ENCODE data around the gene SACM1L. TPM values are rescaled to one million over a fixed set of nuclear protein-coding genes. Genes with fewer than 3 reads are reported as not detected.

SACM1L gene
- total RNA-seq, 1 experiment from 2014 or later, result 61.8 TPM

DNA sequence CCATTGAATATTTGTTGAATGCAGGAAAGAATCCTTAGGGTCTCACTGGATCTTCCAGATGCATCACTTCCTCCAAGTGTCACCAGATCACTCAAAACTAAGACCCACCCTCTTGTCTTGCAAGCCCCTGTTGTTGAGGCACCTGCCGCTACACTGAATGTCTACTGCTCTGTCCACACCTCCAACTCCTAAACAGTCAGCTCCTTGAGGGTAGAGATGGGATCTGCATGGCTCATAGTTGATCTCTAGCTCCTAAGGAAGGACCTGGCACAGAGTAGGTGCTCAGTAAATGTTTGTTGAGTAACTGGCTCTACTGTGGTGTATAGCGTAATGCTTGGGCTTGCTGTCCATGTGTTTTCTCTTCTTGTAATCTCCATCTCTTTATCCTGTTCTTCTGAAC lies 98.4 kb downstream of the SACM1L start:
- H3K9ac ChIP-seq (ENCODE audit: low read length), result no peak overlapping the region
- no peak overlapping the region for H3K27ac ChIP-seq (ENCODE audit: low read length)
- H3K9me2 ChIP-seq (replicated peaks; ENCODE audit: insufficient read depth, low read length), result no peaks in the 10 kb centered on the region
- H2AFZ ChIP-seq (ENCODE audit: low read length), result no peak overlapping the region
- H3K4me1 ChIP-seq (ENCODE audit: low read length), result peaks cover 8% of the 10 kb centered on the region
- H3K9me3 ChIP-seq (ENCODE audit: low read length), result no peaks in the 10 kb centered on the region
- DNase-seq, result no peak
- no peak overlapping the region for H3K4me3 ChIP-seq (ENCODE audit: low read length)
- H3K36me3 ChIP-seq (ENCODE audit: insufficient read depth, low read length), result no peaks in the 10 kb centered on the region
- no peak overlapping the region for H3K4me2 ChIP-seq (ENCODE audit: low read depth, low read length, poor library complexity, severe bottlenecking)
- no peaks in the 10 kb centered on the region for H4K20me1 ChIP-seq (ENCODE audit: insufficient read depth, low read depth, low read length)
- H3K79me2 ChIP-seq (ENCODE audit: low read length), result no peaks in the 10 kb centered on the region
- no peaks in the 10 kb centered on the region for H3K27me3 ChIP-seq (ENCODE audit: low read length)

DNA sequence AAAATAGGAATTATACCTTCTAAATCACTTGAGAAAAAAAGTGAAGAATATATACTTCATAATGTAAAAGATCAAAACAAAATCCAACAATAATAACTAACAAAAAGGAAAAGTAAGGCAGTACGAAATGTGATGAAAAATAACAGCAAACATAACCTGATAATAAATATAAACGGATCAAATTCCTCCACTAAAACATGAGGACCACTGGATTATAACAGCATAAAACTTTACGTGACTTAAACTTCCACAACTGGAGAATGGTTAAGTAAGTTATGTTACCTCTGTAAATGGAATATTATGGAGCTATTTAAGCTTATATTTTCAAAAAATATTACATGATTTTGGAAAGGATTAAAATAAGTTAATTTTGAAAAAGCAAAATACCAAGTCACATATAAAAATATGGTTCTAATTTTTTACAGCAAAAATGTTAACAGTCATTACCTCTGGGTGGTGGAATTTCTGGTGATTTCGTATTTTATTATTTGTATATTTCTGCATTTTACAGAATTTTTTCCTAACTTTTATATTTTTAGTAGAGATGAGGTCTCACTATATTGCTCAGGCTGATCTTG lies 100.1 kb downstream of the SACM1L start:
- no peak overlapping the region for H2AFZ ChIP-seq (ENCODE audit: low read length)
- no peak overlapping the region for H3K4me3 ChIP-seq (ENCODE audit: low read length)
- no peaks in the 10 kb centered on the region for H3K27me3 ChIP-seq (ENCODE audit: low read length)
- H3K9me2 ChIP-seq (replicated peaks; ENCODE audit: insufficient read depth, low read length), result no peaks in the 10 kb centered on the region
- H3K27ac ChIP-seq (ENCODE audit: low read length), result no peak overlapping the region
- H3K79me2 ChIP-seq (ENCODE audit: low read length), result no peaks in the 10 kb centered on the region
- no peaks in the 10 kb centered on the region for H3K36me3 ChIP-seq (ENCODE audit: insufficient read depth, low read length)
- no peak overlapping the region for H3K9ac ChIP-seq (ENCODE audit: low read length)
- no peaks in the 10 kb centered on the region for H4K20me1 ChIP-seq (ENCODE audit: insufficient read depth, low read depth, low read length)
- DNase-seq, result no peak
- no peak overlapping the region for H3K4me2 ChIP-seq (ENCODE audit: low read depth, low read length, poor library complexity, severe bottlenecking)
- H3K9me3 ChIP-seq (ENCODE audit: low read length), result no peaks in the 10 kb centered on the region
- peaks cover 8% of the 10 kb centered on the region for H3K4me1 ChIP-seq (ENCODE audit: low read length)

DNA sequence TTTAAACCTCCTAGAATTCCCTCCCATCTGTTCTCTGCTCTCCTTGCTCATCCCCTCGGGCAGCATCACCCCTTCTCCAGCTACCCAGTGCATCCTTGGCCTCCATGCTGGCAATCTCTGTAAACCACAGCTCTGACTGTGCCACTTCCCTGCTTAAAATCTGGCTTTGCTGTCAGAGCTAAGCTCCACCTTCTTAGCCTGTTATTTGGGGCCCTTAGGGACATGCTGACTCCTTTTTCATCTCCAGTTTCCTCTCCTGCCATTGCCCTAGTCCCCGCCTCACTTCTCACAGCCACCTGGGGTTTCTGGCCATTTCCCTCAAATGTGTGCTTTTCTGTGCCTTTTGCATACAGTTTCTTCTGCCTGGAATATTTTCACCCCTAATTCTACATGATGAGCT lies 101.4 kb downstream of the SACM1L start:
- Histone ChIP-seq H3K27ac (ENCODE audit: low read length) (no peak overlapping the region), H3K9me3 (ENCODE audit: low read length) (no peaks in the 10 kb centered on the region), H3K79me2 (ENCODE audit: low read length) (no peaks in the 10 kb centered on the region), H3K4me2 (ENCODE audit: low read depth, low read length, poor library complexity, severe bottlenecking) (no peak overlapping the region), H3K4me1 (ENCODE audit: low read length) (peaks cover 8% of the 10 kb centered on the region), H3K36me3 (ENCODE audit: insufficient read depth, low read length) (no peaks in the 10 kb centered on the region), H3K4me3 (ENCODE audit: low read length) (no peak overlapping the region), H3K9me2 (replicated peaks; ENCODE audit: insufficient read depth, low read length) (no peaks in the 10 kb centered on the region), H3K27me3 (ENCODE audit: low read length) (no peaks in the 10 kb centered on the region), H3K9ac (ENCODE audit: low read length) (no peak overlapping the region), H2AFZ (ENCODE audit: low read length) (no peak overlapping the region), H4K20me1 (ENCODE audit: insufficient read depth, low read depth, low read length) (no peaks in the 10 kb centered on the region)
- peak; percentile 55 for DNase-seq

DNA sequence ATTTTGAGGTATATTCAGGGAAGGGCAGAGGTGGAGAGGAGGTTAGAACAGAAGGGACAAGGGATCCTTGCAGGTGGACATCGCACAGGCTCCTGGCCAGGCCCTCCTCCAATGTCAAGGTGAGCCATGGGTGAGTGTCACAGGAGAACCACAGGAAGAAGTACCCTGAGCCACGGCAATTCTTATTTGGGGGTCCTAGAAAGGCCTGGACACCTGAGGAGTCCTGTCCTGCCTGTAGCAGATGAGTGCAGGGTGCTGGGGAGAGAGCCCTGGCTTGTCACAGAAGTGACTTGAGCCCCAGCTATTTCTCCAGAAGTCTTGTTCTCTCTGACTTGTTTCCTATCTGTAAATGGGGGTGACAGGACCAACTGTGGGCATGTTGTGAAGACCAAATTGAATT lies 102.8 kb downstream of the SACM1L start:
- Histone ChIP-seq H3K9ac (ENCODE audit: low read length) (no peak overlapping the region), H3K27ac (ENCODE audit: low read length) (no peak overlapping the region), H3K4me1 (ENCODE audit: low read length) (peaks cover 8% of the 10 kb centered on the region), H3K36me3 (ENCODE audit: insufficient read depth, low read length) (no peaks in the 10 kb centered on the region), H3K27me3 (ENCODE audit: low read length) (no peaks in the 10 kb centered on the region), H3K9me3 (ENCODE audit: low read length) (no peaks in the 10 kb centered on the region), H3K4me3 (ENCODE audit: low read length) (no peak overlapping the region), H4K20me1 (ENCODE audit: insufficient read depth, low read depth, low read length) (no peaks in the 10 kb centered on the region), H3K79me2 (ENCODE audit: low read length) (no peaks in the 10 kb centered on the region), H3K9me2 (replicated peaks; ENCODE audit: insufficient read depth, low read length) (no peaks in the 10 kb centered on the region), H2AFZ (ENCODE audit: low read length) (no peak overlapping the region), H3K4me2 (ENCODE audit: low read depth, low read length, poor library complexity, severe bottlenecking) (no peak overlapping the region)
- no peak for DNase-seq

DNA sequence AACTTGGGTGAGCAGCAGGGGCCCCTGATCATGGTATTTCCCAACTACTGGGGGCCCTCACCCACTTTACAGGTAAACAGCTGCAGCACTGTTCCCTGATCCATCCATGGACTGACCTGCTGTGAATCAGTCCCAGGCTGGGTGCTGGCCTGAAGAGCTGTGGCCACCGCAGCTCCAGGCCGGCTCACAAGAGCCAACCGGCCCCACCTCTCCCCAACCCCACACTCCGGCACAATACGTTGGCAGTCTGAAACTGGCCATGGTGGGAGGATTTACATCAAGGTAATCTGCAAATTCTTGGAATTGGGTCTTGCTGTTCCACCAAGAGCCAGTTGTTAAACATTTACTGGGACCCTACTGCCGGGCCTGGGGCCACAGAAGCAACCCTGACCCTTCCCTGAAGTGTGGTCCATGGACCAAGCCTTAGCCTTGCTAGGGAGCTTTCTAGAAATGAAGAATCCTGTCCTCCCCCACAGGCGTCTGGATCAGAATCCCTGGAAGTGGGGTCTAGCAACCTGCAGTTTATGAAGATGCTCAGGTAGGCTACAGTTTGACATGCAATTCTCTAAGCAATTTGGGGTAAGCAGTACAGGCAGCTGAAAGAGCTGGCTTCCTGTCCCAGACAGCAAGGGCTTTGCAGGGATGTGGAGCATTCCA lies 103.4 kb downstream of the SACM1L start:
- Histone ChIP-seq H3K79me2 (ENCODE audit: low read length) (no peaks in the 10 kb centered on the region), H3K9me3 (ENCODE audit: low read length) (no peaks in the 10 kb centered on the region), H3K9me2 (replicated peaks; ENCODE audit: insufficient read depth, low read length) (no peaks in the 10 kb centered on the region), H3K4me1 (ENCODE audit: low read length) (peaks cover 8% of the 10 kb centered on the region), H2AFZ (ENCODE audit: low read length) (no peak overlapping the region), H3K4me3 (ENCODE audit: low read length) (no peak overlapping the region), H3K27me3 (ENCODE audit: low read length) (no peaks in the 10 kb centered on the region), H3K4me2 (ENCODE audit: low read depth, low read length, poor library complexity, severe bottlenecking) (no peak overlapping the region), H4K20me1 (ENCODE audit: insufficient read depth, low read depth, low read length) (no peaks in the 10 kb centered on the region), H3K27ac (ENCODE audit: low read length) (no peak overlapping the region), H3K36me3 (ENCODE audit: insufficient read depth, low read length) (no peaks in the 10 kb centered on the region), H3K9ac (ENCODE audit: low read length) (no peak overlapping the region)
- no peak for DNase-seq

DNA sequence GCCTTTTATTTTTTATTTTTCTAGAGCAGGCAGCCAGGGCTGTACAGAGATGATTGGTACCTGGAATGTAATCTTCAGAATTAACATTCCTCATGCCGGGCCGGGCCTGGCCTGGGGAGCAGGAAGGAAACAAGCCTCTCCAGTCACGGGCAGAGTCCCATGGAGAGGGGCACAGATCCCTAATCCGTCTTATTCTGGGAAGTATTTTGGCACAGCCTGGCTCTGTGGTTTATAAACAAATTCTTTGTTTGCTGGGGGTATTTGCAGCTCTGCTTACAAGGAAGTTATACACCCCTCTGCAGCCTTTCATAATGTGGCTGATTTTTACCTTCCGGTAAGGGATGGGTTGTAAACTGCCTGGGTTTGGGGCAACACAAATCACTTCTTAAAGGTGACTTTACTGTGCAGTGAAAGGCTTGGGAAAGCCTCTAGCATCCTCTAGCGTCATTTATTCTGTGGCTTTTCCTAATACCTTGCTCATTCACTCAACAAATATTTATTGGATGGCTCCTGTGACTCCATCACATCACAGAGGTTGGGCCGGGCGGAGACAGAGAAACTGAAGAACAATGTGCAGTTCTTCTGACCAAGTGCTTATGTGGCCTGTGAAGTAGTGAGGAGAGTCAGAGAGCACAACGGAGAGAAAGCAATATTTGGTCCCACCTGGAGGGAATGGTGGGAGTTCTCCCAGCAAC lies 104.4 kb downstream of the SACM1L start:
- Histone ChIP-seq H3K4me2 (ENCODE audit: low read depth, low read length, poor library complexity, severe bottlenecking) (no peak overlapping the region), H3K36me3 (ENCODE audit: insufficient read depth, low read length) (no peaks in the 10 kb centered on the region), H3K4me3 (ENCODE audit: low read length) (no peak overlapping the region), H3K9me3 (ENCODE audit: low read length) (no peaks in the 10 kb centered on the region), H3K9me2 (replicated peaks; ENCODE audit: insufficient read depth, low read length) (no peaks in the 10 kb centered on the region), H3K27ac (ENCODE audit: low read length) (no peak overlapping the region), H2AFZ (ENCODE audit: low read length) (no peak overlapping the region), H3K27me3 (ENCODE audit: low read length) (no peaks in the 10 kb centered on the region), H3K4me1 (ENCODE audit: low read length) (peaks cover 8% of the 10 kb centered on the region), H4K20me1 (ENCODE audit: insufficient read depth, low read depth, low read length) (no peaks in the 10 kb centered on the region), H3K79me2 (ENCODE audit: low read length) (no peaks in the 10 kb centered on the region), H3K9ac (ENCODE audit: low read length) (no peak overlapping the region)
- DNase-seq, result no peak

DNA sequence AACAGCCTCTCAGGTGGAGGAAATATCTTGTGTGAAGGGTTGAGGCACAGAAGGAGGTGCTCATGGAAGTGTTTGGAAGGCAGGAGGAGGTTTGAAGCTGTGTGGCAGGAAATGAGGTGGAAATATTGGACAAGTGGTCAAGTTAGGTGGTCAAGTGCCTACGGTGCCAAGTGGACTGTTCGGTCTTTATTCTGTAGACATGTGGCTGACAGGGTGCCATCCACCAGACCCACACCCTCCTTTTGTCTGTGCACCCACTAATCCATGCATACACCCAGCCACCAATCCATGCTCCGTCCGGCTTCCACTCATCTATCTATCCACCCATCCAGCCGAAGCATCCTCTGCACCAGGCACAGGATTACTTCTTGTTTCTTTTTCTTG lies 105.0 kb downstream of the SACM1L start:
- no peak overlapping the region for H3K4me3 ChIP-seq (ENCODE audit: low read length)
- H3K4me2 ChIP-seq (ENCODE audit: low read depth, low read length, poor library complexity, severe bottlenecking), result no peak overlapping the region
- no peaks in the 10 kb centered on the region for H3K36me3 ChIP-seq (ENCODE audit: insufficient read depth, low read length)
- H3K27me3 ChIP-seq (ENCODE audit: low read length), result no peaks in the 10 kb centered on the region
- H3K9me2 ChIP-seq (replicated peaks; ENCODE audit: insufficient read depth, low read length), result no peaks in the 10 kb centered on the region
- no peaks in the 10 kb centered on the region for H3K9me3 ChIP-seq (ENCODE audit: low read length)
- H4K20me1 ChIP-seq (ENCODE audit: insufficient read depth, low read depth, low read length), result no peaks in the 10 kb centered on the region
- H3K27ac ChIP-seq (ENCODE audit: low read length), result no peak overlapping the region
- peaks cover 8% of the 10 kb centered on the region for H3K4me1 ChIP-seq (ENCODE audit: low read length)
- H2AFZ ChIP-seq (ENCODE audit: low read length), result no peak overlapping the region
- H3K79me2 ChIP-seq (ENCODE audit: low read length), result no peaks in the 10 kb centered on the region
- no peak for DNase-seq
- H3K9ac ChIP-seq (ENCODE audit: low read length), result no peak overlapping the region

DNA sequence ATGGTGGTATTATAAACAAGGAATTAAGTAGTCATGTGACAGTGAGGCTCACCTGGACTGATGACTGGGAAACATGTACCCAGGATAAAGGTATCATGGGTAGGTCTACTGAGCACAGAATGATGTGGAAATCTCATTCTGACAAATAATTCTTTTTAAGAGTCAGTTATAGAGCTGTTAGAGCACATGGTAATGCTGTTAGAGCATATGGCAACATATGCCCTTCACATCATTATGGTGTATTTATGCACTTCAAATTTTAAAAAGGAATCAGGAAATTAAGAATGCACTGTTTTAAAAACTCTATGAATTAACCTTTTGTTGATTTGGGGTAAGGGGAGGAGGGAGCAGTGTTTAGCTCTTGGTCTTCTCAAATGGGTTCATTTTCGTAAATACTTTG lies 105.5 kb downstream of the SACM1L start:
- H3K79me2 ChIP-seq (ENCODE audit: low read length), result no peaks in the 10 kb centered on the region
- H3K4me1 ChIP-seq (ENCODE audit: low read length), result peaks cover 8% of the 10 kb centered on the region
- no peaks in the 10 kb centered on the region for H3K9me2 ChIP-seq (replicated peaks; ENCODE audit: insufficient read depth, low read length)
- H3K4me2 ChIP-seq (ENCODE audit: low read depth, low read length, poor library complexity, severe bottlenecking), result no peak overlapping the region
- H3K27ac ChIP-seq (ENCODE audit: low read length), result no peak overlapping the region
- H3K27me3 ChIP-seq (ENCODE audit: low read length), result no peaks in the 10 kb centered on the region
- H3K4me3 ChIP-seq (ENCODE audit: low read length), result no peak overlapping the region
- no peaks in the 10 kb centered on the region for H3K36me3 ChIP-seq (ENCODE audit: insufficient read depth, low read length)
- H3K9ac ChIP-seq (ENCODE audit: low read length), result no peak overlapping the region
- no peak for DNase-seq
- no peaks in the 10 kb centered on the region for H3K9me3 ChIP-seq (ENCODE audit: low read length)
- no peak overlapping the region for H2AFZ ChIP-seq (ENCODE audit: low read length)
- H4K20me1 ChIP-seq (ENCODE audit: insufficient read depth, low read depth, low read length), result no peaks in the 10 kb centered on the region
